PC-9 (cell line): ENCODE measurements around the gene MAEA. TPM values are rescaled to one million over a fixed set of nuclear protein-coding genes. Genes with fewer than 3 reads are reported as not detected.

Experiments used
- BruUV-seq: library from RNA; stranded (reverse); fragments of 400-500 nt; replicated peaks from 2 replicates; lab custom pipeline; 2021; lab: Mats Ljungman, UMichigan
- CTCF ChIA-PET: fragments of 300-600 bp; sonication (Branson Sonifier 250); formaldehyde crosslinking; loops from one replicate; lab custom pipeline; 2022; ENCODE audit warnings: antibody characterized with exemption; lab: Charles Lee
- POLR2A ChIA-PET: fragments of 300-600 bp; sonication (Branson Sonifier 250); formaldehyde crosslinking; loops from one replicate; lab custom pipeline; 2022; ENCODE audit warnings: antibody characterized with exemption; ENCODE audit not compliant: unreplicated experiment; lab: Charles Lee
- DNase-seq, 2 experiments: peaks; one replicate each; pipeline versions ENCODE4 v3.0.0 to v3.0.0-alpha.2; 2015 to 2022; ENCODE audit warnings: mixed read lengths in 1 of 2
- H2AFZ ChIP-seq: fragments of 200-600 bp; sonication (generic); 2 replicates; pipeline ENCODE4 v1.8.1; 2017; ENCODE audit warnings: antibody characterized with exemption
- H3F3A ChIP-seq: fragments of 200-600 bp; sonication (generic); 2 replicates; pipeline ENCODE4 v1.8.1; 2017; ENCODE audit warnings: antibody characterized with exemption, mild to moderate bottlenecking, low read depth; ENCODE audit not compliant: insufficient read depth
- H3K27ac ChIP-seq: fragments of 200-600 bp; sonication (generic); 2 replicates; pipeline ENCODE4 v1.6.1; 2016; ENCODE audit warnings: mixed run types
- H3K27me3 ChIP-seq: fragments of 200-600 bp; sonication (generic); 2 replicates; pipeline ENCODE4 v1.6.1; 2016; ENCODE audit warnings: low read depth, mixed run types; ENCODE audit not compliant: insufficient read depth
- H3K36me3 ChIP-seq: fragments of 200-600 bp; sonication (generic); 2 replicates; pipeline ENCODE4 v1.6.1; 2016; ENCODE audit warnings: low read depth, mixed run types
- H3K4me1 ChIP-seq: fragments of 200-600 bp; sonication (generic); replicated peaks from 2 replicates; pipeline ENCODE4 v1.6.1; 2016; ENCODE audit warnings: mixed run types; ENCODE audit not compliant: insufficient read depth
- H3K4me2 ChIP-seq: fragments of 200-600 bp; sonication (generic); 2 replicates; pipeline ENCODE4 v1.6.1; 2017; ENCODE audit warnings: mixed run types
- H3K4me3 ChIP-seq: fragments of 200-600 bp; sonication (generic); 2 replicates; pipeline ENCODE4 v1.6.1; 2016; ENCODE audit warnings: mixed run types
- H3K79me2 ChIP-seq: fragments of 200-600 bp; sonication (generic); 2 replicates; pipeline ENCODE4 v1.6.1; 2017; ENCODE audit warnings: low read depth, mixed run types
- H3K9me2 ChIP-seq: fragments of 200-600 bp; sonication (generic); 2 replicates; pipeline ENCODE4 v1.8.1; 2017; ENCODE audit warnings: mild to moderate bottlenecking; ENCODE audit not compliant: insufficient read depth
- H3K9me3 ChIP-seq: fragments of 200-600 bp; sonication (generic); 2 replicates; pipeline ENCODE4 v1.8.1; 2016; ENCODE audit warnings: low read depth; ENCODE audit not compliant: insufficient read depth
- H4K20me1 ChIP-seq: fragments of 200-600 bp; sonication (generic); 2 replicates; pipeline ENCODE4 v1.8.1; 2017; ENCODE audit not compliant: insufficient read depth
- CTCF ChIP-seq: fragments of 200-600 bp; sonication (generic); conservative IDR thresholded peaks from 2 replicates; pipeline ENCODE4 v1.6.1; 2017; ENCODE audit warnings: mixed run types, antibody characterized with exemption, mild to moderate bottlenecking, moderate library complexity
- EZH2 ChIP-seq: fragments of 200-600 bp; sonication (generic); IDR thresholded peaks from 2 replicates; pipeline ENCODE4 v1.8.0; 2017; ENCODE audit warnings: antibody characterized with exemption, low read depth
- intact Hi-C: fragments of 100-400 bp; cut with micrococcal nuclease; formaldehyde crosslinking; loops from one replicate; pipeline ENCODE4 v1.10.0; 2022; ENCODE audit not compliant: unreplicated experiment
- total RNA-seq: library from RNA; stranded (reverse); gene quantifications from 2 replicates; pipeline ENCODE4 v1.2.3, GENCODE V29; 2021

Gene MAEA
- total RNA-seq, 1 experiment from 2014 or later = 79.4 TPM

GRCh38 chr4:1242506-1243450 lies 46.9 kb upstream of the MAEA start:
- ChIA-PET CTCF (no interaction called here), POLR2A (no interaction called here)
- intact Hi-C loops = no loop called here
- no peaks in the 10 kb centered on the region for H3K27me3 ChIP-seq
- H3F3A ChIP-seq = peaks cover 8% of the 10 kb centered on the region
- no peaks in the 10 kb centered on the region for H3K9me3 ChIP-seq
- H3K4me1 ChIP-seq = peaks cover 16% of the 10 kb centered on the region
- TF ChIP-seq EZH2 (no peak), CTCF (no peak)
- peaks cover 83% of the 10 kb centered on the region for H4K20me1 ChIP-seq
- no peak overlapping the region for H2AFZ ChIP-seq
- H3K9me2 ChIP-seq = no peaks in the 10 kb centered on the region
- H3K4me3 ChIP-seq = no peak overlapping the region
- BruUV-seq = no TSS peak
- H3K27ac ChIP-seq = no peak overlapping the region
- DNase-seq = no peak
- no peak overlapping the region for H3K4me2 ChIP-seq
- H3K79me2 ChIP-seq = peaks cover 76% of the 10 kb centered on the region
- no peaks in the 10 kb centered on the region for H3K36me3 ChIP-seq

DNA sequence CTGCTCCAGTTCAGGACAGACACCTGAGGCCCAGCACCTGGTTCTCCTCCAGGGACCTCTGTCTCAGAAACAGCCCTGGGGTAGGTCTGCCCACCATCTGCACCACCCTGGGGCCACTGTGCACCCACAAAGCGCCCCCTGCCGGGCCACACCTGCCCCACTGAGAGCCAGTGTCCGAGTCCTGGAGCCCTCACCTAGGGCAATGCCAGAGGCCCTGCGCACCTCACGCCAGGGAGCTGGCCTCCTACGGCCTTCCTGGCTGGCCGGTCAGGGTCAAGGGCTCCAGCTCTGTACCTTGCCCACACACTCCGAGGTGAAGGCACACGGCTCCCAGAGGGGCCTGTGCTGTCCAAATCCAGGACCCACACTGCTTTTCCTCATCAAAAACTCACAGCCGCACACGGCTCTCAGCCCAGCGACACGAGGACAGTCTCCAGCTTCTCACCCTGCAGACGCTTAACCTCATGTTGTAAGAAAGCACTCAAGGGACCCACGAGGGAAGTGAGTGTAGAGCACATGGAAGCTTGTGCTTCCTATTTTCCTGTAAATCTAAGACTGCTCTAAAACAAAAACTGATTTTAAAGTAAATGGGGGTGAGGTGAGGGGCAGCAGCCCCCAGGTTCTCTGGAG lies 46.1 kb upstream of the MAEA start:
- no peaks in the 10 kb centered on the region for H3K9me3 ChIP-seq
- ChIA-PET CTCF (no interaction called here), POLR2A (no interaction called here)
- intact Hi-C loops = no loop called here
- H4K20me1 ChIP-seq = peaks cover 77% of the 10 kb centered on the region
- H3K4me1 ChIP-seq = peaks cover 16% of the 10 kb centered on the region
- no TSS peak for BruUV-seq
- TF ChIP-seq CTCF (no peak), EZH2 (no peak)
- H3K27ac ChIP-seq = no peak overlapping the region
- no peak overlapping the region for H3K4me3 ChIP-seq
- no peak overlapping the region for H2AFZ ChIP-seq
- no peaks in the 10 kb centered on the region for H3K36me3 ChIP-seq
- H3K9me2 ChIP-seq = no peaks in the 10 kb centered on the region
- H3K27me3 ChIP-seq = no peaks in the 10 kb centered on the region
- no peak overlapping the region for H3K4me2 ChIP-seq
- peaks cover 77% of the 10 kb centered on the region for H3K79me2 ChIP-seq
- H3F3A ChIP-seq = peaks cover 8% of the 10 kb centered on the region
- no peak for DNase-seq

DNA sequence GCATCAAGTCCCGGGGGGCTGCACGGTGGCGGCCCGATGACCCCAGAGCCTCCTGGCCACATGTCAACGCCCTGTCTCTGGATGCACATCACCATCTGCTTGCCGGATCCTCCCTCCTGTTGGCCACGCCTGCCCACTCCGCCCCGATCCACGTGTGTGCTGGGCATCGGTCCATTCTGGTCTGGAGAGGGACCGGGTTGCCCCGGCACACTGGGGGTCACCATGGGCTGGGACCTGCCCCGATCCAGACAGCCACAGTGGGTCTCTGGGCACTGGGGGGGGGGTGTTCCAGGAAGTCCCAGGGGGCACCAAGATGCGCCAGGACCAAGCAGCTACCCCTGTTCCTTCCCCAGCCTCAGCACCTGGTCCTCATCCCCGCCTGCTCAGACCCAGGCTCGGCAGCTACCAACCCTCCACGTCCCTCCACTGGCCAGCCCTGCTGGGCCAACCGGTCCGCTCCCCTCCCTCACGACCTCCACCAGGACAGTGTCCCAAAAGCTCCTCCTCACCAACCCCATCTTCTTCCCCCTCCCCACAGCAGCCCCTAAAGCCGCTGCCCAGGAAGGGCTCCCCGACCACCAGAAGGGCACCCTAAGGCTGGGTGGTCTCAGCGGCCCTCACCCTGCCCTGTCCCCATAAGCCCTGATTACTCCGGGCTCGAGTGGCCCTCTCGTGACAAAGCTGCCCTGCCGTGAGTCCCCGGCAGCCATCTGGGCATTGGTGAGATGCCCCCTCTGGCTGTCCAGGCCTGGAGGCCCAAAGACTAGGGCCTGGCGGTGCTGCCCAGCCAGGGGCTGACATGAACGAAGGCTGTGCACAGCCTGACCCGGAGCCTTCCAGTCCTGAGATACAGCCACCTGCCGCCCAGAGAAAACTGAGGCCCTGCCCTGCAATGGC lies 45.4 kb upstream of the MAEA start:
- CTCF ChIA-PET = interaction anchor here (0.6 kb wide), 1 partner anchor 1037 kb away, joined by 4 read pairs; no protein-coding TSS in a partner anchor
- intact Hi-C loops = no loop called here
- Histone ChIP-seq H3K27me3 (no peaks in the 10 kb centered on the region), H3K79me2 (peaks cover 76% of the 10 kb centered on the region), H3K4me1 (peaks cover 16% of the 10 kb centered on the region), H3K9me3 (no peaks in the 10 kb centered on the region), H3K27ac (no peak overlapping the region), H4K20me1 (peaks cover 69% of the 10 kb centered on the region), H3K9me2 (no peaks in the 10 kb centered on the region), H2AFZ (no peak overlapping the region), H3K4me3 (no peak overlapping the region), H3K36me3 (no peaks in the 10 kb centered on the region), H3F3A (peaks cover 8% of the 10 kb centered on the region), H3K4me2 (no peak overlapping the region)
- POLR2A ChIA-PET = no interaction called here
- no TSS peak for BruUV-seq
- DNase-seq = no peak
- TF ChIP-seq EZH2 (no peak), CTCF (no peak)
